ENCODE measurements around the gene PSPC1.
"Not testable (repeated sequence)": the region's sequence is repeated elsewhere in the genome, so short reads cannot be mapped to it uniquely, and the experiment has no call there.

Gene PSPC1, protein sequence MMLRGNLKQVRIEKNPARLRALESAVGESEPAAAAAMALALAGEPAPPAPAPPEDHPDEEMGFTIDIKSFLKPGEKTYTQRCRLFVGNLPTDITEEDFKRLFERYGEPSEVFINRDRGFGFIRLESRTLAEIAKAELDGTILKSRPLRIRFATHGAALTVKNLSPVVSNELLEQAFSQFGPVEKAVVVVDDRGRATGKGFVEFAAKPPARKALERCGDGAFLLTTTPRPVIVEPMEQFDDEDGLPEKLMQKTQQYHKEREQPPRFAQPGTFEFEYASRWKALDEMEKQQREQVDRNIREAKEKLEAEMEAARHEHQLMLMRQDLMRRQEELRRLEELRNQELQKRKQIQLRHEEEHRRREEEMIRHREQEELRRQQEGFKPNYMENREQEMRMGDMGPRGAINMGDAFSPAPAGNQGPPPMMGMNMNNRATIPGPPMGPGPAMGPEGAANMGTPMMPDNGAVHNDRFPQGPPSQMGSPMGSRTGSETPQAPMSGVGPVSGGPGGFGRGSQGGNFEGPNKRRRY

DNA sequence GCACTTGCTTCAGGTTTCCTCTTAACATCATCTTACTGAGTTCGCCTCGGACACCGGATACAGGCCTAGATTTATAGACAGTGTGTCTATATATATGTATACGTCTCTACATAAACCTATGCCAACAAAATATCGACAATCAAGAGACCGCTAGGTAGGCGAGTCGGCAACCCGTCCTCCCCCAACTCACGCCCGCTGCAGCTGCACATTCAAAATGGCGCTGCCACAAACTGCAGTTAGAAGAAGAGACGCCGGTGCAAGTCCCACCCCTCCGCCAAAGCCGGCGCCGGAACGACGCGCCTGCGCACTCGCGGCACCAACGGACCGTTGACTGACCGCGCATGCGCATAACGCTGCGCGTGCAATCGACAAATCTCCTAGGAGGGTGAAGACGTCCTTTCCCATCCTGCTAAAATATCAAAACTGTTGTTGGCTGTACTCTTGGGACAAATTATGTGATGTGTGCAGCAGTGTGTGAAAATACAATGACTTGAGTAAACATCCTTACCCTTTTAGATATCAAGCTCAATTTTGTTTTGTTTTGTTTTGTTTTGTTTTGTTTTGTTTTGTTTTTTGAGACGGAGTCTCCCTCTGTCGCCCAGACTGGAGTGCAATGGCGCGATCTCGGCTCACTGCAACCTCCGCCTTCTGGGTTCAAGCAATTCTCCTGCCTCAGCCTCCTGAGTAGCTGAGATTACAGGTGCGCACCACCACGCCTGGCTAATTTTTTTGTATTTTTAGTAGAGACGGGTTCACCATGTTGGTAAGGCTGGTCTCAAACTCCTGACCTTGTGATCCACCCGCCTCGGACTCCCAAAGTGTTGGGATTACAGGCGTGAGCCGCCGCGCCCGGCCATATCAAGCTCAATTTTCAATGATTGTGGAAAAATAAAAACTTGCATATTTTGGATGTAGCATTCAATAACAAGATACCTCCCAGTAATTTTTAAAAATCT, at the start of gene PSPC1:
Gene PSPC1, minus strand, starts transcription at position 219 of the 956 bp plus-strand sequence. Its CDS starts 188 bp downstream, at position 31.
- peak; percentile 98 for DNase-seq

DNA sequence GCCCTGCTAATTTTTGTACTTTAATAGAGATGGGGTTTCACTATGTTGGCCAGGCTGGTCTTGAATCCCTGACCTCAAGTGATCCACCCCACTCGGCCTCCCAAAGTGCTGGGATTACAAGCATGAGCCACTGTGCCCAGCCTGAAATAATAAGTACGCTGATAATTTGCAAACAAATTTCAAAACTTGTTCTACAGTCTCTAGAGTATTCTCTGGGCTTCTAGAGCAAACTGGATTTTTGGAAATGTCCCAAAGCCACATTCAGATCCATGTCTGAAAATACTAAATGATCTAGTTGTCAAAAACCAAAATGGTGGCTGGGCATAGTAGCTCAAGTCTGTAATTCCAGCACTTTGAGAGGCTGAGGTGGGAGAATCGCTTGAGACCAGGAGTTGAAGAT, 39.9 kb upstream of the PSPC1 start:
- no peak for DNase-seq

DNA sequence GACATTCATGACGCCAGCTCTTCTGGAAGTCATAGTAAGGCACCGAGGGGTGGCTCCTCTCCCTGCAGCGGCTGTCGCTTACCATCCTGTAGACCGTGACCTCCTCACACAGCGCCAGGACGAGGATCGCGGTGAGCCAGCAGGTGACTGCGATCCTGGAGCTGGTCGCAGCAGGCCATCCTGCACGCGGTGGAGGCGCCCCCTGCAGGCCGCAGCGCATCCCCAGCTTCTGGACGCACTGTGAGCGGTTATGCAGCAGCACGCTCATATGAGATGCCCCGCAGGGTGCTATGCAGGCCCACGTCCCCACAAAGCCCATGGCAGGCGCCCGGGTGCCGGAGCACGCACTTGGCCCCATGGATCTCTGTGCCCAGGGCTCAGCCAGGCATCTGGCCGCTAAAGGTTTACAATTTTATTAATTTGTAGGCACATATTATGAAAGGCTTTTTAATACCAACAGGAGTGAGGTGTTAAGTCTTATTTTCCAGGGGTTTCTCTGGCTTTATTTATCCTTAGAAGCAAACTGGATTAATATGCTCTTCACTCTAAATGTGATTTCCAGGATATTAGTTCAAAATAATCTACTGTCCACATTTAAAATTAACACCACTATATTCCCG, 35.6 kb upstream of the PSPC1 start:
- peak; percentile 35 for DNase-seq

DNA sequence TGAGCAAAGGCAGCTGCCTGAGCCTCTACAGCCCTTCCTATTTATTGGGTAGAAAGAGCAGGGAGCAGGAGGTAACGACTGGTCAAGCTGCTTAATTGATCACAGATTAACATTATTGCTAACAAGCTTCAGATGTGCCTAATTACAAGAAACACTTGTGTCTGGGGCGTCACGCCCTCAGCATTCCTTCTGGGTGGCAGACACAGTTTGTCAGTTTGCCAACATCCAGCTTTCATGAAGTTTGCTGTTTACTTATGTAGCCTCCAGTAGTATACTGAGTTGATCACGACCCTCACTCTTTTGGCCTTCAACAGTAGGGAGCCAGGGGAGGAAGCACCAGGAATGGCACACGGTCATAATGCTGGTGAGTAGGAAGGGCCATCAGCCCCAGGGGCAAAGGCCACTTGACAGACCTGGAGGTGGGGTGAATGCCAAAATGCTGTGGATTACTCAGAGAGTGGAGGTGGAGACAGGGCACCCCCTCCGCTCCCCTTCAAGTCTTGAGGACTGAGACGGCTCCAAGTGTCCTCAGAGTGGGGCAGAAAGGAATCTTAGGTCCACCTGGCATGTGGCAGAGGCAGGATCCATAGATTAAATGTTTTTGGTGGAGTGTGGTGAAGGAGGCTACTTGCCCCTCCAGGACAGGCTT, 34.9 kb upstream of the PSPC1 start:
- no peak for DNase-seq

DNA sequence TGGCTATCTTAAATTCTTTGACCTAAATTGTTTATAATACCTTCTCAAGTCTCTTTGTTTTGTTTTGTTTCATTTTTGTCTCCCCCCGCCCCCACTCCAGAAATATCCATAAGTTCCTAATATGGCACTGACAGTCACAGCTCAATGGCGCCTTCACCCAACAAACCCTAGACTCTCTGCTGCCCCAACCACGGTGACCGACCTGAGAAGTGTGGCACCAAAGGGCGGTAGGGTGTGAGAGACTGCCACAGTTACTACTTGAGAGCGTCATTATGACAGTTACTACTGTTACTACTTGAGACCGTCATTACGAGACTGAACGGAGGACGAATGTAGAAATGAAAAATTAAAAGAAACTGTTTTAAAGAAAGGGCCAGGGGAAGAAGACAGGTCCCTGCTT, 34.4 kb upstream of the PSPC1 start:
- DNase-seq = no peak

DNA sequence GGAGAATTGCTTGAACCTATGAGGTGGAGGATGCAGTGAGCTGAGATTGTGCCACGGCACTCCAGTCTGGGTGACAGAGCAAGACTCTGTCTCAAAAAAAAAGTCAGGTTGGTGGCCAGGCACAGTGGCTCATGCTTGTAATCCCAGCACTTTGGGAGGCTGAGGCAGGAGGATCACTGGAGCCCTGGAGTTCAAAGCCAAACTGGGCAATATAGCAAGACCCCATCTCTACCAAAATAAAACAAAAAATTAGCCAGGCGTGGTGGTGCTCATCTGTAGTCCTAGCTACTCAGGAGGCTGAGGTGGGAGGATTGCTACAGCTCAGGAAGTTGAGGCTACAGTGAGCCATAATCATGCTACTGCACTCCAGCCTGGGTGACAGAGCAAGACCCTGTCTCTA, 33.1 kb upstream of the PSPC1 start:
- not testable (repeated sequence) for DNase-seq

DNA sequence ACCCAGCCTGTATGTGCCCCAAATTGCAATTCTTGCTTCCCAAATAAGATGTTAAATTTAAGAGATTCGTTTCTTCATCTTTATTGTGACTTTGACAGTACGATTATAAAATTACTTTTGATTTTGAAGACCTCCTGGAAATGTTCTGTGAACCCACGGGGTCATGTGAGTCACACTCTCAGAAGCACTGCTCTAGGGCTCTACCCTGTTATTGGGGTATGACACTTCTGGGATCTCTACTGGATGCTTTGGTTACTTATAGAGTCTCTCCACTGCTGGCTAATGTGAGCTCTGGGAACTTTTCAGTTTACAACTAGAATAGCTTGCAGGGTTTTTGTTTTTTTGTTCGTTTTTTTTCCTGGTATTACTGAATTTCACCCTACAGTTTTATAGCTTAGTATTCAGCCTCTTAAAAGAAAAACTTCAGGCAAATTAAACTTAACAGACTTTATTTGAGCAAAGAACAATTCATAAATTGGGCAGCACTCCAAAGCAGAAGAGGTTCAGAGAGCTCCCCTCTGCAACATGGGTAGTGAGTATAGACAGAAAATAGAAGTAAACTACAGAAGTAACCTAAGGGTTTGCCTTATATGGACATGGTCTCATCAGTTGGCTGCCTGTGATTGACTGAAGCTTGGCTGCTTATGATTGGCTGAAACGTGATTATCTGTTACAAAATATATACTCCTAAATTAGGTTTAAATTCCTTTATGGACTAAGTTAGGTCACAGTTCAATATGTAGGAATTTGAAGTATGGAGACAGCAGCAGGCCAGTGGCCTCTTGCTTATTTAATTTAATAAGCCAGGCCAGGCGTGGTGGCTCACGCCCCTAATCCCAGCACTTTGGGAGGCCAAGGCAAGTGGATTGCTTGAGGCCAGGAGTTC, 28.5 kb upstream of the PSPC1 start:
- no peak for DNase-seq

DNA sequence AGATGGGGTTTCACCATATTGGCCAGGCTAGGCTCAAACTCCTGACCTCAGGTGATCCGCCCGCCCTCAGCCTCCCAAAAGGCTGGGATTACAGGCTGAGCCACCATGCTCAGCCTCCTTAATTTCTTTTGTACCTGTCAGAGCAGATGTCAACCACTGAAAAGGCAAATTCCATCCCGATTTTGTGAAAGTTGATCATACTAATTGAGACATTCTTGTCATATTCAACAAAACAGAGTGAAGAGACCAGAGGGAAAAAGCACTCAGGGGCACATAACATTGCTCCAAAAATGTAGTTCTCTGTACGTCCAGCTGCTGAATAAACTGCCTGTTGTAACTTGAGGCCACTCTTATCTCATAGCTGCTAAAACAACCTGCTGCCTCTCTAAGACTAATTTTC, 27.4 kb upstream of the PSPC1 start:
- DNase-seq = no peak

DNA sequence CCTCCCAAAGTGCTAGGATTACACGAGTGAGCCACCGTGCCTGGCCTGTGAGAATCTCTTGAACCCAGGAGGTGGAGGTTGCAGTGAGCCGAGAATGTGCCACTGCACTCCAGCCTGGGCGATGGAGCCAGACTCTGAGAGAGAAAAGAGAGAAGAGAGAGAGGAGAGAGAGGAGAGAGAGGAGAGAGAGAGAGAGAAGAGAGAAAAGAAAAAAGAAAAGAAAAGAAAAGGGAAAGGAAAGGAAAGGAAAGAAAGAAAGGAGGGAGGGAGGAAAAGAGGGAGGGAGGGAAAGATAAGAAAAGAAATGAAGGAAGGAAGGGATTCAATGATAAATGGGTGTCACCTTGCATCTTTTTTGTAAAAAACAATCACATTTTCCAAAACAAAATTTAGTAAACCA, 23.0 kb upstream of the PSPC1 start:
- no peak for DNase-seq

DNA sequence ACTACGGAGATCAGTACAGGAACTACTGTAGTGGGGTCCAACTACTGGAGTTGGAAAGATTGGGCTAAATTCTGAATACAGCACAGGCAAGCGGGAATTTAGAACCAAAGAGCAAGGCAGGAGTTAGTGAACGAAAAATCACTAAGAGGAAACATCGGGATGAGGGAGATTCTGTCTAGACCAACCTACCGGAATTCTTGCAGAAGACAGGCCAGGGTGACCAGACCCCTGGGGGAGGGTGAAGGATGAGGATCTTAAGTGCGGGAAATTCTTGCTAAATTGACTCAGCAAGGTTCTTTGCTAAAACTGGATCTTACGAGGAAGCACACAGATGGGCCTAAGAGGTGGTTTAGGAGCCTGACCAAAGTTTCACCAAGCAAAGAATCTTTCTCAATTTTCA, 13.2 kb upstream of the PSPC1 start:
- no peak for DNase-seq

DNA sequence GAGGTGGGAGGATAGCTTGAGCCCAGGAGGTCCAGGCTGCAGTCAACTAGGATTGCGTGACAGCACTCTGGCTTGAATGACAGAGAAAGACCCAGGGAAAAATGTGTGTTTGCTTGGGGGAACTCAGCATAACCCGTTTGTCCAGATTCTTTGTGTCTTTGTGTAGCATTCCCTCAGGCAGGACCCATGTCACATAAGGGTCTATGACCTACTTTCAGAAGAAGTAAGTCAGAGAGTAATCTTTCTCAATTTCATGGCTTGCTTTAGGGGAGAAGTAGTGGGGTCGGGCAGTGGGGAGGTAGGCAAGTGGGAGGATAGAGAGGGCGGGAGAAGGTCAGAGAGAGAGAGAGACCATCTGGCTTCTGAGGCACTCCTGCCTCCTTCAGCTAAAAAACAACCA, 11.9 kb upstream of the PSPC1 start:
- DNase-seq = no peak

DNA sequence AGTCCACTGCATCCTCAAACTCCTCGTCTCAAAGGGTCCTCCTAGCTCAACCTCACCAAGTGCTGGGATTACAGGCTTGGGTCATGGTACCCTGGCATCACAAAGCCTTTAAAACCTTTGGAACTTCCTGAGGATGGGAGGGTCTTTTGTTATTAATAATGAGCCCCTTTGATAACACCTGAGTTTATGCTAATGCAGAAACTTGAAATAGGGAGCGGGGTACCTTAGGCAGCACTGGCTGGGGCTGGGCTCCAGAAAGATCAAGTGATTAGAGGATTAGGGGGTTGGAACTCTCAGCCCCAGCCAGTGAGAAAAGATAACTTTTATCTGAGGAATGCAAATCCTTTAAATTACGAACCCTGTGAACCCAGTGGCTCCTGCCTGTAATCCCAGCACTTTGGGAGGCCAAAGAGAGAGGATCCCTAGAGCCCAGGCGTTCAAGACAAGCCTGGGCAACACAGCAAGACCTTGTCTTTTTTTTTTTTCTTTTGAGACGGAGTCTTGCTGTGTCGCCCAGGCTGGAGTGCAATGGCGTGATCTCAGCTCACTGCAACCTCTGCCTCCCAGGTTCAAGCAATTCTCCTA, 9.3 kb upstream of the PSPC1 start:
- DNase-seq = no peak

DNA sequence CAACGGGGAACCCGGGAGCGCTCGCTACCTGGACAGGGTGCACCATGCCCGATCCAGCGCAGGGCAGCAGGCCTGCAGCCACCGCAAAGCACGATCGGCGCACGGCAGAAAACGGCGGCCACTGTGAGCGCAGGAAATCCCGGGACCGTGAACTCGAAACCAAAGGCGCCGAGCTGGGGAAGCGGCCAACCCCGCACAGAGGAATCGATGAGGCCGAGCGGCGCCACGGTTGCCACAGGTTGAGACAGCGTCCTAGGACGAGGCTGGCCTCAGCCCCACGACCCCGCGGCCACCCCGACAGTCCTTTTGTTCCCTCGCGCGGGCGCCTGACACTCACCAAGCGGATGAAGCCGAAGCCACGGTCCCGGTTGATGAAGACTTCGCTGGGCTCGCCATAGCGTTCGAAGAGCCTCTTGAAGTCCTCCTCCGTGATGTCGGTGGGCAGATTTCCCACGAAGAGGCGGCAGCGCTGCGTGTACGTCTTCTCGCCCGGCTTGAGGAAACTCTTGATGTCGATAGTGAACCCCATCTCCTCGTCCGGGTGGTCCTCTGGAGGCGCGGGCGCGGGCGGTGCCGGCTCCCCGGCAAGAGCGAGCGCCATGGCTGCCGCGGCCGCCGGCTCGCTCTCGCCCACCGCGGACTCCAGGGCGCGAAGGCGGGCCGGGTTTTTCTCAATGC, 557 bp downstream of the PSPC1 start:
- DNase-seq = peak; percentile 71

DNA sequence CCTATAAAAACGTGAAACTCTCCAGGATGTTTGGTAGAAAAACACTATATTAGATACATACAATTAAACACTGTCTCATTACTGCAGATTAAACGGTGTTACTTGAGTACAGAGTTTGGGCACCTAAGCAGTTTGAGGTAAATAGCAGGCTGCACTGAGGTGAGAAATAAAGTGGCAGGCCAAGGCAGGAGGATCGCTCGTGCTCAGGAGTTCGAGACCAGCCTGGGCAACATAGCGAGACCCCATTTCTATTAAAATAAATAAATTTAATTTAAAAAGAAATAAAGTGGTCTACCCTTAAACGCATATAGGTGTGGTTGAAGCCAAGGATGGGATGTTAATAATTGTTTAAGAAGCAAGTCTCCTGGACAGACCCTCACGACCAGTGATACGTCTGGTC, 1.2 kb downstream of the PSPC1 start:
- DNase-seq = no peak

DNA sequence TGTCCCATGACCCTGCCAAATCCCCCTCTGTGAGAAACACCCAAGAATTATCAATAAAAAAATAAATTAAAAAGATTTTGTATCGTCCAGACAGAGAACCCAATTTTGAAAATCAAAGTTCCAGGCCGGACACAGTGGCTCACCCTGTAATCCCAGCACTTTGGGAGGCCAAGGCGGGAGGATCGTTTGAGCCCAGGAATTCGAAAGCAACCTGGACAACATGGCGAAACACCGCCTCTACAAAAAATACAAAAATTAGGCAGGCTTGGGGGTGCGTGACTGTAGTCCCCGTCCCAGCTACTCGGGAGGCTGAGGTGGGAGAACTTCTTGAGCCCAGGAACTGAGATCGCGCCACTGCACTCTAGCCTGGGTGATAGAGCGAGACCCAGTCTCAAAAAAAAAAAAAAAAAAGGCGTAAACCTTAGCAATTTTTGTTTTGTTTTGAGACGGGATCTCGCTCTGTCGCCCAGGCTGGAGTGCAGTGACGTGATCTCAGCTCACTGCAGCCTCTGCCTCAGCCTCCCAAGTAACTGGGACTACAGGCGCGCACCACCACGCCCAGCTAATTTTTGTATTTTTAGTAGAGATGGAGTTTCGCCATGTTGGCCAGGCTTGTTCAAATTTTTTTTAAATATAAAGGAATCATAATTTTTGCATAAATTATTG, 1.9 kb downstream of the PSPC1 start:
- not testable (repeated sequence) for DNase-seq

DNA sequence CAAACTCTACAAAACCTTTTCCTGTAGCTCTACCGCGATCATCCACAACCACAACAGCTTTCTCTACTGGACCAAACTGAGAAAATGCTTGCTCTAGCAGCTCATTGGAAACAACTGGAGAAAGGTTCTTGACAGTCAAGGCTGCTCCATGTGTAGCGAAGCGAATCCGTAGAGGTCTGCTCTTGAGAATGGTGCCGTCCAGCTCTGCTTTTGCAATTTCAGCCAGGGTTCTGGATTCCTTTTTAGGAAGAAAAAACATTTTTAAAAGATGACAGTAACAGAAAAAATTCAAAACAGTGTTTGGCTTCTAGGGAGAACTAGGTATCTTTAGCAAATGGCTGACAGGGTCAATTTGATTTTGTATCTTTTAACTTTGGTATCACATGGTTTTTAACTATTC, 10.4 kb downstream of the PSPC1 start:
- DNase-seq = no peak

DNA sequence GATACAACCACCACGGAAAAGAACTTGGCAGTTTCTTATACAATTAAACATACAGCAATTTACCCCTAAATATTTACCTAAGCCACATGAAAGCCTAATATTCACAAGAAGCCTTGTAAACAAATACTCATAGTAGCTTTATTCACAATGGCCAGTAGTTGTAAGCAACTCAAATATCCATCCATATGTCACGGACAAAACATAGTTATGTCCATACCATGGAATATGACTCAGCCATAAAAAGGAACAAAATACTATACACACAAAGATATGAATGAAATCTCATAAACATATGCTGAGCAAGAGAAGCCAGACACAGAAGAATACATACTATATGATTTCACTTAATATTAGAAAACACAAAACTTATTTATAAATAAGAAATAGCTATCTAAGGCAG, 12.9 kb downstream of the PSPC1 start:
- DNase-seq = no peak

DNA sequence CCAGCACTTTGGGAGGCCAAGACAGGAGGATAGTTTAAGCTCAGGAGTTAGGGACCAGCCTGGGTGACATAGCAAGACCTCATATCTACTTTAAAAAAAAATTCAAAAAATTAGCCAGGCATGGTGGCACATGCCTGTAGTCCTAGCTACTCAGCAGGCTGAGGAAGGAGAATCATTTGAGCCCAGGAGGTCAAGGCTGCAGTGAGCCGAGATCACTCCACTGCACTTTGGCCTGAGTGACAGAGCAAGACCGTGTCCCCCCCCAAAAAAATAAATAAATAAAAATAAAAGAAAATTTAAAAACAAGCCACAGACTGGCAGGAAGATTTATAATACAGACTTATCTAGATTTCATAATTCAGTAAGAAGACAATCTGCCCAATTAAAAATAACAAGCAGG, 14.8 kb downstream of the PSPC1 start:
- no peak for DNase-seq

DNA sequence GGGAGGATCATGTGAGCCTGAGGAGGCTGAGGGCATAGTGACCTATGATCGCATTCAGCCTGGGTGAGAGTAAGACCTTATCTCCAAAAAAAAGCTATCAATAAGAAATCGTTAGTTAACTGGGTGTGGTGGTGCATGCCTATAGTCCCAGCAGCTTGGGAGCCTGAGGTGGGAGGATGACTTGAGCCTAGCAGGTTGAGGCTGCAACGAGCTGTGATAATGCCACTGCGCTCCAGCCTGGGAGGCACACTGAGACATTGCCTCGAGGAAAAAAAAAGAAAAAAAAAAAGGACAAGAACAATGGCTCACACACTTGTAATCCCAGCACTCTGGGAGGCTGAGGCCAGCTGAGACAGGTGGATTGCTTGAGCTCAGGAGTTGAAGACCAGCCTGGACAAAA, 16.2 kb downstream of the PSPC1 start:
- DNase-seq = no peak

DNA sequence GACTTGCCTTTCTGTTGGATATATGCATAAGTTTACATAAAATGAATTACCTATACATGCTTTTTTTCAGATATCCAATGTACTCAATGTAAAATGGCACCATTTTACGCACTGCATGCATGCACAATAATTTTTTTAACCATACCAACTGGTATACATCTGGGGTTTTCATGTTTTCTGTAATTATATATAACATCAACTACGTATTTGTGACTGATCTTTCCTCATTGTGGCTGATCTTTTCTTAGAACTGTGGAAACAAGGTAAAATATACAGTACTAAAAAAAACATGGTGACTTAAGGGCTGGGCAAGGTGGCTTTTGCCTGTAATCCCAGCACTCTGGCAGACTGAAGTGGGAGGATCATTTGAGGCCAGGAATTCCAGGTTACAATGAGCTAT, 18.5 kb downstream of the PSPC1 start:
- DNase-seq = no peak
